Activated CD4-positive, CD25-positive, alpha-beta regulatory T cell treated with anti-CD3 and anti-CD28 coated beads, Interleukin-2, amount 50 U/mL, for 16 hours (primary cell): ENCODE results near the gene KCNC4.

Source experiments
- DNase-seq: peaks from one replicate; pipeline ENCODE4 v3.0.0-alpha.2; 2020; ENCODE audit warnings: low read depth, low spot score

Gene KCNC4

DNA sequence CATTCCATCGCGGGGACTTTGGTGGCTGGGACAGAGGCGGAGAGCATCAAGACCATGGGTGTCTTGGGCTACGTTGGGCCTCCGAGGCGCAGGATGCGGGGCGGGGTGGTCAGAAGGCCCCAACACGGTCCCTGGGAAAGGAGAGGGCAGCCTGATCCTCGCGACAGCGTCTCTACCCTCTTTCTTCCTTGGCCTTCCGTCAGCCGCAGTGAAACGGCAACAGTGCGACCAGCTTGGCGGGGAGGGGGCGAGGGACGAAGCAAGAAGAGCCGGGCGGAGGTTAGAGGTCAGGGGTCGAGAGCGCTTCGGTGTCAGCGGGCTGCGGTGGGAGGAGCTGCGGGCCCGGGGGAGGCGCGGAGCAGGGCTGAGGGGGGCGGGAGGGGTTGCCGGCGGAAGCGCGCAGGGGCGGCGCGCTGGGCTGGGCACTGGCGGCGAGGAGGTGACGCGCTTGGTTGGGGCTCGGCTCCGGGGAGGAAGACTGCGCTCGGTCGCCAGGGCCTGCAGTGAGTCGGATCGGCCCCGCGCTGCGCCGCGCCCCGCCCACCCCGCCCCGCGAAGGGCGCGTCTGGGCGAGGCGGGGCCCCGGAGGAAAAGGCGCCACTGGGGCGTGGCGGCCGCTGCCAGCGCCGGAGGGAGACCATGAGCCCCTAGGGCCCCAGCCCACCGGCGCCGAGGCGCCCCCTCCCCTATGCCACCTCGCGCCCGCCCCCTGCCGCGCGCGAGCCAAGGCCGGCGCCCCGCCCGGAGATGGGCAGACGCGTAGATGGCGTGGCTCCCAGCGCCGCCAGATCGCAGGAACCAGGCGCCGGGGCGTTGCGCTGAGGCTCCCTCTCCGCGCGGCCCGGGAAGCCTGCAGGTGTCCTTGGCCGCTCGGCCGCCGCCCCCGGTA is at the start of gene KCNC4:
Gene KCNC4, plus strand, starts transcription at position 600 of the 889 bp plus-strand sequence. CDS start 1,186 bp downstream, outside the sequence.
- DNase-seq, result peak; percentile 82

DNA sequence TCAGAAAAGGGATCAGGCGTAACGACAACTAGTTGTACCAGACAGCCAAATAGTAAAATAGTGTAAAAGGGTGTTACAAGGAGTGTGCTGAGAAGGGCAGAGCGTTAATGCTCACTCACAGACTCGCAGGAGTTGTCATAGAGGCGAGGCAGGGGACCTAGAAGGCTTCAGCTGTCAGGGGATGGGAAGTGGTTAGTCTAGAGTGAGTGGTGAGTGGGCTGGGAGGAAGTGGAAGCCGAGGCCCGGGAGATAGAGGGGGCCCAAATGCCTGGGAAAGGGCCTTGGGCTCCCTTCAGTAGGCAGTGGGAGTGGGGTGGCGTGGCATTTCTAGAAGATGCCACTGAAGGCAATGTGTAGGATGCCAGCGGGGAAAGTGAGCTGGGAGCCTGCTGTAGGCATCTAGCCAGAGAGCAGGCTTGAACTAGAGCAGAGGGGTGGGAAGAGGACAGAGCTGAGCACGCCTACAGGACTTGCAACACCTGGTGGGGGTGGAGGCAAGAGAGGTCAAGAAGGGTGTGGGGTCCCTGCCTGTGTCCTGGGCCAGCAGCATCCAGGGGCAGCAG is 49.5 kb upstream of the KCNC4 start:
- DNase-seq, result no peak

DNA sequence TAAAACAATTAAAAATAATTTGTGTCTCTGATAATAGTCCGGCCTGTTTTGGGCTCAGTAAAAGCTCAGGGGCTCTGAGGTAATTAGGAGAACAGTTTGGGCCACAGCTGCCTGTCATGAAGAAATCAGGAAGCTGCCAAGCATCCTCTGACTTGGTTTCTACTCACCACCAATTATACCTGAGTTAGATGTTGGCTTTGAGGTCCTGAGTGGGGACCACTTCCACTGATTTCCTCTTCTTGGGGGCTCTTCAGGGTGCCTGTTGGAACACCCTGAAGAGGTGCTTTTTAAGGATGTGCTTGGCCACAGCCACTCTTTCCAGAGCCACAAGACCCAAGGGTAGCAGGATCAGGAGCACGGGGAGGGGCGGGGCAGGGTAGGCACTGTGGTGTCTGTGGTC is 48.9 kb upstream of the KCNC4 start:
- no peak for DNase-seq

DNA sequence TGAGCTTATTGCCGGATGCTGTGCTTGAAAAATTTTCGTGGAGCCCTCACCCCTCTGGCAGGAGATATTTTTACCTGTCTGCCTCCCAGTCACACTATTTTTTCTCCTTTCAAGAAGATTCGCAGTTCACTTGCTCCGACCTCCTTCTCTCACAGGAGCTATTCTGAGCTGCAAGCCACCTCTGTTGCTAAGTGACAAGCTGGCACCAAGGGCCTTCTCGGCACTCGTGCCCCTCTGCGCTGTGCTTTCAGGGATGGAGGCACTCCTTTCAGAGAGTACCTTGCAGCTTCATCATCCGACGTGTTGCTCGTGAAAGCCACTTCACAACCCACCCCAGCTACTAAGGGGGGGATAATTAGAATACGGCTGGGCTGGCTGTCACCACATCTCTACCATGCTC is 48.3 kb upstream of the KCNC4 start:
- DNase-seq, result no peak

DNA sequence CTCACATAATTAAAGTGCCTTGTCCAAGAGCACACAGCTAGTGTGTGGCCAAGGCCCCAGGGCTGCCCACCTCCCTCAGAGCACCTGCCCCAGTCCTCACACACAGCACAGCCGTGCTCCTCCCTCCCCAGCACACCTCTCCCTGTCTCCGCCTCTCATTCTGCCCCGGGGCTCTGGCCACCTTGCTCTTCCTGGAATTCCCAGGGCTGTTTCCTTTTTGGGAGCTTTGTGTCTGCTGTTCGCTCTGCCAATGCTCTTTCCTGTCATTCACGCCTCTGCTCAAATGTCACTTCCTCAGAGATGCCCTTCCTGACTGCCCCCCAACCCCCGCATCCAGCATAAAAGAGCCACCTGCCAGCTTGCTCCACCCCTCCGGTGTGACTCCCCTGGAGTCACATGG is 46.5 kb upstream of the KCNC4 start:
- no peak for DNase-seq

DNA sequence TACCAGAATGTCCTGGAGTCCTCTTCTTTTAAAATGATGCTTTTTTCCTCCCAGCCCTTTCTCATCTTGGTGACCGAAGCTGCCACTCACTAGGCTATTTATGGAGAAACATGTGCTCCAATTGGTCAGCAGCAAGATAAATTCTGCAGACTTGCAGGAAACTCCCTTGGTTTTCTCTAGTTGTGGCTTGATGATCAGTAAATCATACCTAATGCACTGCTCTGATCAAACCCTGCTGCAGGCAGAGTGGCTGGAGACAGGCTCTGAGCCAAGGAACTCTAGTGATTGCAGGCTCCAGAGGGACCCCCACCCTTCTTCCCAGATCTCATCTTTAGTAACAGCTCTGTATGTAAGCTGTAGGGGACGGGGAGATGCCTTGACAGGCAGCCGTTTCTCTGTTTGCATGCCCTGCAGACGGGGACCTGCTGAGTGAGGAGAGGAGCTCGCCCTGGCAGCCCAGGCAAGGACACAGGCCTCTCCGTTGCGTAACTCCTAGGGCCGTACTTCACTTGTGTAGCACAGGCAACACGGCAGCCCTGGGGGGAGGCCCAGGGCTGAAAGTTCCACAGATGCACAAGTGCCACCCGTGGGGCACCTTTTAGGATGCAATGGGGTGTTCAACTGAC is 45.3 kb upstream of the KCNC4 start:
- no peak for DNase-seq

DNA sequence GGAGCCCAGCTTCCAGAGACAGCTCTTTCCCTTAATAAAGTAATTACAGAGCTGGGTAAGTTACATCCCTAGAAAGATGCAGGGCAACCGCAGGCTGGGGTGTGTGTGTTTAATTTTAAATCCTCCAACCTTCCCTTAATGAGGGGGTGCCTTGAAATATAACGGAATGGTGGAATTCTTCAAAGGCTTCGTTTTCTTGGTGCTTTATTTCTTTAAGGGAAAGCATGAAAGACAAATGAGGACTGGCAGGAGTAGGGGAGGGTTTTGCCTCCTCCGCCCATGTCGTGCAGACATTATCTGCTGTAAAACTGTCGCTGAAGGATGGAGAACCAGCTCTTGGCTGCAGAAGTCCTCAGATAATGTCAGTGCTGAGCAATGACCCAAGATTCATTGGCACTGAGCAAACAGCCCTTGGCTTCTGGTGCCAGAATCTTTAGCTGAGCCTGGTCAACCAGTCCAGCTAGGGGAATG is 44.3 kb upstream of the KCNC4 start:
- no peak for DNase-seq

DNA sequence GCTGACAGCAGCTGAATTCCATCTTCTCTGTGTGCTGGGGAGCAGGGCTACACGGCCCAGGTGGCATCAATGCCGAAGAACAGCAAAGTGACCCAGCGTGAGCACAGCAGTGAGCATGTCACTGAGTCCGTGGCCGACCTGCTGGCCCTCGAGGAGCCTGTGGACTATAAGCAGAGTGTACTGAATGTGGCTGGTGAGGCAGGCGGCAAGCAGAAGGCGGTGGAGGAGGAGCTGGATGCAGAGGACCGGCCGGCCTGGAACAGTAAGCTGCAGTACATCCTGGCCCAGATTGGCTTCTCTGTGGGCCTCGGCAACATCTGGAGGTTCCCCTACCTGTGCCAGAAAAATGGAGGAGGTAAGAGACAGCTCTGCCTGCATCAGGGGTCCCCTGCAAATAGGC is 43.3 kb upstream of the KCNC4 start:
- DNase-seq, result no peak

DNA sequence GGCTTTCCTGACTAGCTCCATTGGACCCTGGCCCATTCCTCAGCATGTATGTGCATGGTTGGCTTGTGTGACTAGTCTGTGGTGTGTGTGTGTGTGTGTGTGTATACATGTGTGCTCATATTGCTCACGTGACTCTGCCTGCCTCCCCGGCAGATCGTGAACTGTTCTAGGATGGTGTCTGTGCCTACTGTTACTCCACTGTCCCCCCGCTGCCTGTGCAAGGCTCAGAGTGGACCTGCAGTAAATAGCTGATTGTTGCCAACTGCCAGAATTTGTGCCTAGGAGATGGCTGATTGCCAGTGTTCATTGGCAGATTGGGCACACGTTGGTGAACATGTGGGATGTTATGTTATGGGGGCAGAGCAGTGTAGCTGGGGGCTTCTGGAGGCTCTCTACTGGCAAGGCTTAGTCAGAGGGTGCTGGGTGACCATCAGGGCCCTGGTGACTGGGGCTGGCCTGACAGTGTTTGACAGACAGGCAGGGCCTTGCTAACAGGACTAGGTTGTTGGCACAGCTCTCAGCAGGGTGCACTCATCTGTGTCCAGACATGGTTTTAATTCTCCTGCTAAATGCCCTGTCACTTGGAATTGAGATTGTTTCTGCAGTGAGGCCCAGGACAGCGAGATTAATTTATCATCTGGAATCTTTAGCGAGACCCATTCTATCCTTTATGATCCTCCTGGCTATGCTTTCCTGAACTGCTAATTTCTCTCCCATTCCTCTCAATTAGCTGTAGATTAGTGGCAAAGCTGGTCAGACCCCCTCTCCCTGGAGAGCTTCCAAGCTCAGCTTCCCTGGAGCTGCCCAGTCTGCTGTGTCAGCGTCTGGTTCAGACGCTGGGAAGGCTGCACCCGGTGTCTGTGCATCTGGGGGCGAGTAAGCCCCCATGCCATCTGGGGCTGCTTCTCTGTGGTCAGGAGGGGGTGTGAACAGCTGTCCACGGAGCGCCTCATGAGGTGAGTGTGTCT is 39.1 kb upstream of the KCNC4 start:
- no peak for DNase-seq

DNA sequence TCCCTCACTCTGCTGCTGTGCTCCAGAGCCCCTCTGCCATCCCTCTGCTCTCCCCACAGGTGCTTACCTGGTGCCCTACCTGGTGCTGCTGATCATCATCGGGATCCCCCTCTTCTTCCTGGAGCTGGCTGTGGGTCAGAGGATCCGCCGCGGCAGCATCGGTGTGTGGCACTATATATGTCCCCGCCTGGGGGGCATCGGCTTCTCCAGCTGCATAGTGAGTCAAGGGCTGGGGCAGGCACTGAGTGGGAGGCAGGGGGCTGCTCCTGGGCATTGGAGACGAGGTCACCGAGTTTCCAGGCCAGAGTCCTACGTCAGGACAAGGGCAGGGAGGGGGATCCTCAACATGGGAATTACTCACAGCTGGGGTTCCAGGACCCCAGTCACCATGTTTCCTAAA is 38.1 kb upstream of the KCNC4 start:
- no peak for DNase-seq

DNA sequence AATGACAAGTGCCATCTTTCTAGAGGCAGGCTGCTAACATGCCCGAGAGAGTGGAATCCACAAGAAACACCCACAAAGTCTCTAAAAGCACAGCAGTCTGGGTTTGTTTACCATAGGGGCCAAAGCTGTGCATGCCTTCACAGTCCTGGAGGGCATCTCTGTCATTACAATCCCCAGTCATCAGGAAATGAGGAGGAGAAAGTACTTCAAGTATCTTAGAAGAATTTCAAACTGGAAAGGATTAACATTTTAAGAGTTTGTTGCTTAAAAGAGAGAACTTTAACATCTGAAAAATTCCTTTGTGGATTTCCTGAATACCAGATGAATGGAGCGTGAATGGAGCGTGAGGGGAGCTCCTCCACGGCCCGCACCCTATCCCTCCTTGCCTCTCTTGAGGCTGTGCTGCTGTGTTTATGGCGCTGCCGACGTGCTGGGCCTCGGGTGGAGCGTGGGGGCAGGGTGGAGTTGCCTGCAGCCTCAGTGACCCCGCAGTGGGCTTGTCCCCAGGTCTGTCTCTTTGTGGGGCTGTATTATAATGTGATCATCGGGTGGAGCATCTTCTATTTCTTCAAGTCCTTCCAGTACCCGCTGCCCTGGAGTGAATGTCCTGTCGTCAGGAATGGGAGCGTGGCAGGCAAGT is 36.5 kb upstream of the KCNC4 start:
- DNase-seq, result no peak

DNA sequence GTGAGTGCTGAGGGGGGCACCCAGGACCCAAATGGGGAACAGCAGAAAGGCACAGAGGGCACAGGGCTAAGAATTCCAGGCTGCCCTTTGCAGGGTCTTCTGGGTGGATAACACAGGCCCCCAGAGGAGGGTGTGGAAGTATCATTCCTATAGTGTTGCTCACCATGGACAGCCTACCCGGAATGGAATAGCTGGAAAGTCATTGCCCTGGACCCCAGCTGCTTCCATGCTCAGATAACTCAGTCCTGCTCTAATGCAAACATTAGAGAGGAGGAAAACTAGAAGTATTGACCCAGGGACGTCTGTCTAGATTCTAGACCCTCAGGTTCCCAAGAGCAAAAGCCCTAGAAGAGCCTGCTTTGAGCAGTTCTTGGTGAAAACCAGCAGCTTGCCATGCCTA is 35.2 kb upstream of the KCNC4 start:
- DNase-seq, result no peak

DNA sequence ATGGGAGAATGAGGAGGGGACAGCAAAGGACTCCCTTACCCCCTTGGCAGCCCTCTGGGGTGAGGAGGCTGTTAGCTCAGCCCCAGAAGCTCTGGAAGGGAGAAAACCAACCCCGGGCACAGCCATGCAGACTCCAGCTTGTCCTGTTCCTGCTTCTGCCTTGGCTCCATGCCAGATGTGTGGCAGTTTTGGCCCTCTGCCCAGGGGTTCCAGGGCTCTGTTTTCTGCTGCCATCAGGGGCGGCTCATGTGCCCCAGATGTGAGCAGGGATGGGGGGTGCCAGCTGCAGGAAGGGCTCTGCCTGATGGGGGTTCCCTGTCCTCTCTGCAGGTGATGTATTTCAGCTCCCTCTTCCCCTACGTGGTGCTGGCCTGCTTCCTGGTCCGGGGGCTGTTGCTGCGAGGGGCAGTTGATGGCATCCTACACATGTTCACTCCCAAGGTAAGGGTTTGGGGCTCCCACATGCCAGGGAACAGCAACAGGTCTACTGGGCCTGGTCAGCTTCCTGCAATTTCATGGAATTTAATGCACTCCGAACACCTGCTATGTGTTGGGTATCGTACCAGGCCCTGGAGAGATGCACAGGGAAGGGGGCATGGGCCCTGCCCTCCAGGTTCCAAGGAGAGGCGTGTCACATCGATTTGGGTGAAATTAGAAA is 33.7 kb upstream of the KCNC4 start:
- no peak for DNase-seq

DNA sequence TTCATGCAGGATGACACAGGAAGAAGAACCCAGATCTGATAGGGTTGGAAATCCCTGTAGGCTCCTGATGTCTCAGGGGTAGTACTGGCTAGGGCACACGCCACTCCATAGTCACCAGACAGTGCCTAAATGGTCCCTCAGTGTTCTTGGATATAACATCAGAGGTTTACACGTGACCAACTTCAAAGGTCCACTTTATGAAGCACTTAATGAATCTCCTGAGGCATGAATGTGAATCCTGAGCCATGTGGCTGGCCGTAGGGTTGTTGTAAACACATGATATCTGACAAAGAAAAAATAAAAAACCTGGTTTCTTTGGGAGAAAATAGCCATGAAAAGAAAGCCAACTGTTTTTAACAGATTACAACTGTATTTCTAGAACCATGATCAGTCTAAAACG is 32.3 kb upstream of the KCNC4 start:
- DNase-seq, result no peak

DNA sequence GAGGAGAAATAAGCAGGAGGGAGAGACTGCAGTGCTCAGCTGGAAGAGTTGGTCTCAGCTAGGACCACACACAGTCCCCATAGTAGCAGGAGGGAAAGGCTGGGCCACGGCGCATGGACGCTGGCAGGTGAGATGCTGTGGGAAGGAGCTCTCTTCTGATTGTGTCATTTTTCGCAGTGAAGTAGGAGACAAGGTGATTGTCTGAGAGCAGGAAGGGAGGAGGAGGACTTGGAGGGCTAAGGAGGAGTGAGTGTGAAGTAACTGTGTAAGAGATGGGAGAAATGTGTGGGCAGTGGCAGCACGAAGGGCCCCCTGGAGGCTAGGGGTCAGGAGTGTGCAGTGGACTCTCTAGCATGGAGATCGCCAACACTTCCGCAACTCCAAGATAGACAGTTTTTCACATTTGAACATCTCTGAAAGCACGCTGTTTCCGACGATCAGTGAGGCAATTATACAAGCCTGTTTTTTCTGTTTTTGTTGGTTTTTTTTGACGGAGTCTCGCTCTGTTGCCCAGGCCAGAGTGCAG is 26.4 kb upstream of the KCNC4 start:
- DNase-seq, result no peak

DNA sequence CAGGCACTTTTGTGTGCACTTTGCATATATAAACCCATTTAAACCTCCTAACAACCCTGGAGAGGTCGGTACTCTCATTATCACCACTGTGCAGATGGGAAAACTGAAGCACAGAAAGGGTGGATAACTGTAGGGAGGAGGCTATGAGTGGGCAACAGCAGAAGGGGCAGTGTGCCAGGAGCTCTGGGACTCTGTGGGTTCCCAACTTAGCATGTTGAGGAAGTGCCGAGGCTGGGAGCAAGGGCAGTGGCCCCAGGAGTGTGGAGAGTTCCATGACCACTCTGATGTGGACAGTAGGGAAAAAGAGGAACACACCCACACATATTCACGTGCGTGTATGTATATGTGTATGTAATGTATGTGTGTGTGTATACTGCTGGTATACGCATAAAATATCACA is 25.7 kb upstream of the KCNC4 start:
- no peak for DNase-seq

DNA sequence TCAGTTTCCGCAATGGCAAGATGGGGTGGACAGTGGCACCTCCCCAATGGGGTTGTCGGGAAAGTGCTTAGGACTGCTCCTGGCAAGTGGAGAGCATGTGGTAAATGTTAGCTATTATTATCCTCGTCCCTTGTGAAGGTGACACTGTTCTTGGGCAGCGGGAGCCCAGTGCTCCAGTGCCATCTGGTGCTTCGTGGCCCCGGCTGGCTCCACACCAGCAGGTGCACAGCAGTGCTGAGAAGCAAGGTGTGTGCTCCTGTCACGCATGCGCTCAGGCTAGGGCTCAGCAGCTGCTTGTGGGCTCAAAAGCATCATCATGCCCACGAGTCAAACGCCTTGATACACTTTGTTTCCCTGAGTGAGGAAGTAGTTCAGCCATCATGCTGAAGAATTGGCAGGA is 24.9 kb upstream of the KCNC4 start:
- DNase-seq, result no peak

DNA sequence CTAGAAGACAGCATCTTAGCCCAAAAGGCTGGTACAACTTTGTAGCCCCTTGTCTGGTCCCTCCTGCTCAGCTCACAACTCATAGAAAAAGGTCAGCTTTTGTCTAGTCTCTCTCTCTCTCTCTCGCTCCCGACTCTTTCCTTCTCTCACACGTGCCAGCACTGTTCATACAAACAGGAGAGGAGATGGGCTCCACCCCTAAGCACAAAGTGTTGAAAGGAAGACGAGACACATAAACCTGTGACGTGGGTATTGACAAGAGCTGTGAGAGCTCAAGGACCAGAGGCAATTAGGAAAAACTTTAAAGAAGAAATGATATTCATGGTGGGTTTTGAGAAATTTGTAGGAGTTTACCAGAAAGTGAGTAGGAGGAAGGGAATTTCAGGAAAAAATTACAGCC is 23.6 kb upstream of the KCNC4 start:
- no peak for DNase-seq

DNA sequence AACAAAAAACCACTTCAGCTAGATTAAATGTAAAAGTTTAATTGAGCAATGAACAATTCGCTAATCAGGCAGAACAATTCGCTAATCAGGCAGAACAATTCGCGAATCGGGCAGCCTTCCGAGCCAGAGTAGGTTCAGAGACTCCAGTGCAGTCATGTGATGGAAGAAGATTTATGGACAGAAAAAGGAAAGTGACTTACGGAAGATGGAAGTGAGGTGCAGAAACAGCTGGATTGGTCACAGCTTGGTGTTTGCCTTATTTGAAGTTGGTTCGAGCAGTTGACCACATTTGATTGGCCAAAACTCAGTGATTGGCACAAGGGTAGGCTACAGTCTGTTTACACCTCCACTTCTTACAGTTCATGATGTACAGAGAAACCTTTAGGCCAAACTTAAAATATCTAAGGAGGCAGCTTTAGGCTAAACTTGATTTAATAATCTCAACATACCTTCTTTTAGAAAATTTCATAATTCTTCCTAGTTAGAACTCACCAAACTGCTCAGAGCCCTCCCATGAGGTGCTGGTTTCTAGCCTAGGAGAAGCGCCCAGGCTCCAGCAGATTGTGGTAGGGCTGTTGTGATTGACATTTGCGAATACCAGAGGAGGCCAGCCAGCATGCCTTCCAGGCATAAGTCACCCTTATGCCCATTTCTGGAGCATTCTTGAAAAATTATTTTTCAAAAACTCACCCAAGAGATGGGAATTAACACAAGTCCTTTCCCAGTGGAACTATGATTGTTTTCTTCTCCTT is 22.8 kb upstream of the KCNC4 start:
- DNase-seq, result no peak
